Neural cell (in vitro differentiated cells): ENCODE data around the gene ARL5A. TPM values are rescaled to one million over a fixed set of nuclear protein-coding genes. Genes with fewer than 3 reads are reported as not detected.

Experiments
- H2AFZ ChIP-seq: fragments of 200-600, 300-800 bp; sonication (generic), shearing (Covaris generic); 2 replicates; pipeline ENCODE4 v1.6.0; 2014; ENCODE audit warnings: low read depth, mild to moderate bottlenecking, antibody characterized with exemption, low read length, moderate library complexity
- H3F3A ChIP-seq: fragments of 200-600 bp; shearing (Covaris generic); 2 replicates; pipeline ENCODE4 v1.6.1; 2016; ENCODE audit warnings: mild to moderate bottlenecking, moderate library complexity, mixed read lengths, antibody characterized with exemption, low read length; ENCODE audit not compliant: insufficient read depth, poor library complexity, severe bottlenecking
- H3K27ac ChIP-seq: fragments of 200-600, 300-800 bp; sonication (generic), shearing (Covaris generic); 2 replicates; pipeline ENCODE4 v1.5.1; 2014; ENCODE audit warnings: mild to moderate bottlenecking, low read length, moderate library complexity
- H3K27me3 ChIP-seq: fragments of 300-800, 200-600 bp; sonication (generic), shearing (Covaris generic); 2 replicates; pipeline ENCODE4 v1.6.0; 2014; ENCODE audit warnings: mild to moderate bottlenecking, low read depth, low read length, moderate library complexity; ENCODE audit not compliant: insufficient read depth
- H3K36me3 ChIP-seq: fragments of 300-800, 200-600 bp; sonication (generic), shearing (Covaris generic); 2 replicates; pipeline ENCODE4 v1.5.1; 2014; ENCODE audit warnings: mild to moderate bottlenecking, antibody characterized with exemption, low read length, moderate library complexity; ENCODE audit not compliant: insufficient read depth
- H3K4me2 ChIP-seq: fragments of 300-800, 200-600 bp; sonication (generic), shearing (Covaris generic); 2 replicates; pipeline ENCODE4 v1.6.0; 2014; ENCODE audit warnings: mild to moderate bottlenecking, low read length
- H3K4me3 ChIP-seq: fragments of 300-800, 200-600 bp; sonication (generic), shearing (Covaris generic); 2 replicates; pipeline ENCODE4 v1.5.1; 2014; ENCODE audit warnings: mild to moderate bottlenecking, low read length, moderate library complexity
- H3K79me2 ChIP-seq: fragments of 200-600 bp; shearing (Covaris generic); replicated peaks from 2 replicates; pipeline ENCODE4 v1.6.0; 2014; ENCODE audit warnings: mild to moderate bottlenecking, low read length, moderate library complexity; ENCODE audit not compliant: insufficient read depth
- H3K9ac ChIP-seq: fragments of 300-800, 200-600 bp; sonication (generic), shearing (Covaris generic); 2 replicates; pipeline ENCODE4 v1.6.1; 2016; ENCODE audit warnings: mild to moderate bottlenecking, low read length, mixed read lengths
- H3K9me2 ChIP-seq: fragments of 200-600 bp; shearing (Covaris generic); 2 replicates; pipeline ENCODE4 v1.6.1; 2016; ENCODE audit warnings: mild to moderate bottlenecking, low read length, mixed read lengths; ENCODE audit not compliant: insufficient read depth
- H3K9me3 ChIP-seq: fragments of 200-600, 300-800 bp; sonication (generic), shearing (Covaris generic); 2 replicates; pipeline ENCODE4 v1.6.1; 2016; ENCODE audit warnings: mild to moderate bottlenecking, mixed run types, low read length, moderate library complexity, mixed read lengths
- H4K20me1 ChIP-seq: fragments of 200-600 bp; shearing (Covaris generic); 2 replicates; pipeline ENCODE4 v1.6.1; 2016; ENCODE audit warnings: mild to moderate bottlenecking, mixed run types; ENCODE audit not compliant: insufficient read depth
- CTCF ChIP-seq: fragments of 450-650 bp; IDR thresholded peaks from 2 replicates; pipeline ENCODE4 v1.5.1; 2014; ENCODE audit warnings: antibody characterized with exemption, mild to moderate bottlenecking, moderate library complexity; ENCODE audit not compliant: poor library complexity, severe bottlenecking
- EP300 ChIP-seq: fragments of 450-650 bp; conservative IDR thresholded peaks from 2 replicates; pipeline ENCODE4 v1.6.1; 2014; ENCODE audit warnings: antibody characterized with exemption, mild to moderate bottlenecking, moderate library complexity; ENCODE audit not compliant: poor library complexity, severe bottlenecking
- EZH2 ChIP-seq: fragments of 200-600, 300-800 bp; shearing (Covaris generic), sonication (generic); IDR thresholded peaks from 2 replicates; pipeline ENCODE4 v1.6.1; 2014; ENCODE audit warnings: antibody characterized with exemption, low read length, borderline replicate concordance, mild to moderate bottlenecking; ENCODE audit not compliant: insufficient read depth, poor library complexity, severe bottlenecking
- MXI1 ChIP-seq: fragments of 450-650 bp; conservative IDR thresholded peaks from 2 replicates; pipeline ENCODE4 v1.6.1; 2014; ENCODE audit warnings: antibody characterized with exemption, mild to moderate bottlenecking; ENCODE audit not compliant: poor library complexity, severe bottlenecking
- POLR2AphosphoS5 ChIP-seq: IDR thresholded peaks from 2 replicates; pipeline ENCODE4 v1.6.1; 2012
- RAD21 ChIP-seq: fragments of 450-650 bp; conservative IDR thresholded peaks from 2 replicates; pipeline ENCODE4 v1.6.1; 2014; ENCODE audit warnings: antibody characterized with exemption, mild to moderate bottlenecking, moderate library complexity
- REST ChIP-seq: IDR thresholded peaks from 2 replicates; pipeline ENCODE4 v1.6.1; 2012; ENCODE audit warnings: borderline replicate concordance
- SMC3 ChIP-seq: fragments of 450-650 bp; conservative IDR thresholded peaks from 2 replicates; pipeline ENCODE4 v1.6.1; 2014; ENCODE audit warnings: antibody characterized with exemption, mild to moderate bottlenecking, moderate library complexity; ENCODE audit not compliant: poor library complexity
- TAF1 ChIP-seq: IDR thresholded peaks from 2 replicates; pipeline ENCODE4 v1.6.1; 2012; ENCODE audit warnings: low read depth
- polyA plus RNA-seq: library from polyadenylated mRNA; depleted of rRNA; stranded (reverse); fragments of >200 nt; gene quantifications from 2 replicates; pipeline ENCODE4 v1.2.3, GENCODE V29; 2014

The ARL5A gene
- polyA plus RNA-seq, 1 donor from 2014 or later, result 48.5 TPM

- H3K27ac ChIP-seq, result no peak overlapping the region
- H2AFZ ChIP-seq, result no peak overlapping the region
- no peaks in the 10 kb centered on the region for H3K36me3 ChIP-seq
- H3F3A ChIP-seq, result no peaks in the 10 kb centered on the region
- no peaks in the 10 kb centered on the region for H3K79me2 ChIP-seq
- no peak overlapping the region for H3K9ac ChIP-seq
- H3K4me2 ChIP-seq, result no peak overlapping the region
- no peaks in the 10 kb centered on the region for H3K9me2 ChIP-seq
- no peak overlapping the region for H3K4me3 ChIP-seq
- H4K20me1 ChIP-seq, result no peaks in the 10 kb centered on the region
- no peaks in the 10 kb centered on the region for H3K27me3 ChIP-seq
- H3K9me3 ChIP-seq, result no peaks in the 10 kb centered on the region
- no peak for TF ChIP-seq RAD21
- TF ChIP-seq EZH2, result no peak
- no peak for TF ChIP-seq EP300
- TF ChIP-seq TAF1, result no peak
- no peak for TF ChIP-seq CTCF
- no peak for TF ChIP-seq REST
- TF ChIP-seq SMC3, result no peak
- no peak for TF ChIP-seq POLR2AphosphoS5
- no peak for TF ChIP-seq MXI1
Observed at GRCh38 chr2:151853070-151853758, 25.0 kb upstream of the ARL5A start.

GRCh38 chr2:151852260-151853069, 24.2 kb upstream of the ARL5A start:
- no peaks in the 10 kb centered on the region for H3K36me3 ChIP-seq
- no peaks in the 10 kb centered on the region for H3K27me3 ChIP-seq
- no peak overlapping the region for H3K27ac ChIP-seq
- H3K79me2 ChIP-seq, result no peaks in the 10 kb centered on the region
- no peak overlapping the region for H3K4me2 ChIP-seq
- TF ChIP-seq MXI1 (no peak), EZH2 (no peak), SMC3 (no peak), TAF1 (no peak), EP300 (no peak), RAD21 (no peak), REST (no peak), CTCF (no peak)
- H3K9me2 ChIP-seq, result no peaks in the 10 kb centered on the region
- H3K9me3 ChIP-seq, result no peaks in the 10 kb centered on the region
- H2AFZ ChIP-seq, result no peak overlapping the region
- no peak overlapping the region for H3K9ac ChIP-seq
- H4K20me1 ChIP-seq, result no peaks in the 10 kb centered on the region
- no peaks in the 10 kb centered on the region for H3F3A ChIP-seq
- no peak overlapping the region for H3K4me3 ChIP-seq
